Measurements from ENCODE around the gene SLAMF8.

The SLAMF8 gene

GRCh38 chr1:159817276-159818041 lies 9.2 kb upstream of the SLAMF8 start:
- DNase-seq (ENCODE audit: low read depth in 3 of 3) = no peak

GRCh38 chr1:159821171-159821867 lies 5.4 kb upstream of the SLAMF8 start:
- DNase-seq (ENCODE audit: low read depth in 3 of 3) = no peak

GRCh38 chr1:159823406-159823805 lies 3.3 kb upstream of the SLAMF8 start:
- no peak for DNase-seq (ENCODE audit: low read depth in 3 of 3)

GRCh38 chr1:159825564-159825963 lies 1.1 kb upstream of the SLAMF8 start:
- DNase-seq (ENCODE audit: low read depth in 3 of 3) = no peak

GRCh38 chr1:159827102-159827490 lies 423 bp downstream of the SLAMF8 start:
- DNase-seq (ENCODE audit: low read depth in 3 of 3) = no peak

- DNase-seq (ENCODE audit: low read depth in 3 of 3) = no peak
Measured at GRCh38 chr1:159827549-159827948, 876 bp downstream of the SLAMF8 start.

- DNase-seq (ENCODE audit: low read depth in 3 of 3) = no peak
Measured at GRCh38 chr1:159828176-159828575, 1.5 kb downstream of the SLAMF8 start.

- no peak for DNase-seq (ENCODE audit: low read depth in 3 of 3)
Measured at GRCh38 chr1:159828581-159829272, 2.1 kb downstream of the SLAMF8 start.

GRCh38 chr1:159829273-159829634 lies 2.6 kb downstream of the SLAMF8 start:
- no peak for DNase-seq (ENCODE audit: low read depth in 3 of 3)

- no peak for DNase-seq (ENCODE audit: low read depth in 3 of 3)
Measured at GRCh38 chr1:159829822-159830465, 3.3 kb downstream of the SLAMF8 start.

GRCh38 chr1:159830722-159831121 lies 4.0 kb downstream of the SLAMF8 start:
- DNase-seq (ENCODE audit: low read depth in 3 of 3) = no peak

GRCh38 chr1:159831412-159832141 lies 4.9 kb downstream of the SLAMF8 start:
- no peak for DNase-seq (ENCODE audit: low read depth in 3 of 3)

GRCh38 chr1:159832309-159832708 lies 5.6 kb downstream of the SLAMF8 start:
- no peak for DNase-seq (ENCODE audit: low read depth in 3 of 3)

GRCh38 chr1:159835356-159835755 lies 8.7 kb downstream of the SLAMF8 start:
- DNase-seq (ENCODE audit: low read depth in 3 of 3) = no peak

- DNase-seq (ENCODE audit: low read depth in 3 of 3) = no peak
Measured at GRCh38 chr1:159835862-159836525, 9.3 kb downstream of the SLAMF8 start.

GRCh38 chr1:159838715-159839114 lies 12.0 kb downstream of the SLAMF8 start:
- DNase-seq (ENCODE audit: low read depth in 3 of 3) = no peak

GRCh38 chr1:159839116-159839849 lies 12.6 kb downstream of the SLAMF8 start:
- no peak for DNase-seq (ENCODE audit: low read depth in 3 of 3)

- DNase-seq (ENCODE audit: low read depth in 3 of 3) = no peak
Measured at GRCh38 chr1:159841749-159842148, 15.1 kb downstream of the SLAMF8 start.

- DNase-seq (ENCODE audit: low read depth in 3 of 3) = no peak
Measured at GRCh38 chr1:159843459-159843858, 16.8 kb downstream of the SLAMF8 start.

Data from stimulated activated CD4-positive, alpha-beta T cell treated with anti-CD3 and anti-CD28 coated beads, TNF-alpha, amount 100 ng/mL, for 48 hours (primary cell).